Medulla oblongata (tissue), 1 donor: ENCODE data around the gene RTL9.

Experiments used
- DNase-seq: peaks from one replicate; pipeline ENCODE4 v3.0.0-alpha.2; 2015; ENCODE audit errors: extremely low spot score

Gene RTL9

DNA sequence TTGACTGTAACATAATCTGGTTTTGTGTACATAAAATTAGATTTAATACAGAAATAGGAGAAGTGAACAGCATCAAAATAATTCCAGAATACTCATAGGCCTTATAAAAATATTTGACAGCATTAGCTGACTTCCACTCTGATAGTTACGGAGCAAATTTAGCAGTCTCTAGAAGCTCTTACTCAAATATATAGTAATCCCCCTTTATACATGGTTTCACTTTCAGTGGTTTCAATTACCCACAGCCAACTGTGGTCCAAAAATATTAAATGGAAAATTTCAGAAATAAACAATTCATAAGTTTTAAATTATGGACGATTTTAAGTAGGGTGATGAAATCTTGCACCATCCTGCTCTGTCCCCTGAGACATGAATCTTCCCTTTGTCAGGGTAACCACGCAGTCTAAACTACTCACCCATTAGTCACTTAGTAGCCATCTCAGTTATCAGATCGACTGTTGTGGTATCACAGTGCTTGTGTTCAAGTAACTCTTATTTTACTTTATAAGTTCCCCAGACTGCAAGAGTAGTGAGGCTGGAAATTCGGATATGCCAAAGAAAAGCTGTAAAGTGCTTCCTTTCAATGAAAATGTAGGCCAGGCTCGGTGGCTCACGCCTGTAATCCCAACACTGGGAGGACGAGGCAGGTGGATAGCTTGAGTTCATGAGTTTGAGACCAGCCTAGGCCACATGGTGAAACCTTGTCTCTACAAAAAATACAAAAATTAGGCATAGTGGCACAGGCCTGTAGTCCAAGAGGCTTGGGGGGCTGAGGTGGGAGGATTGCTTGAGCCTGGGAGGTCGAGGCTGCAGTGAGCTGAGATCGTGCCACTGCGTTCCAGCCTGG is 17.2 kb upstream of the RTL9 start:
- DNase-seq: no peak

DNA sequence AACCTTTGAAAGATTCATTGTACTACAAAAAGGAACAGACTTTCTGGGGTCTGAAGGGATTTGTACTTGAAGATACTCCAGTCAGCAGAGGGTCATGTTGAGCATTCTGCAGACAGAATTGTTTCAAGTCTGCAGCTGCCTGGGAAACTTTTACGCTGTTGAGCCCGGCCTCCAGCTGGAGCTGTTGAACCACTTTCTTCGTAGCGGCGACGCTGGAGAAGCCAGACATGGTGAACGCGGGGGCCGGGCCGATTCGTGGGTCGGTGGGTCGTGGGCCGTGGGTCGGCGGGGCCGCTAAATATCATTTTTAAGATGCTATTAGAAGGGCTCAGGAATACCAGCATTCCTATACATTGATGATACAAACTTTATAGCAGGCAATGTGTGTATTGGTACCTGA is 12.0 kb upstream of the RTL9 start:
- DNase-seq: no peak

GRCh38 chrX:110359273-110359672 is 625 bp downstream of the RTL9 start:
- DNase-seq: peak; percentile 44

GRCh38 chrX:110363244-110363643 is 4.6 kb downstream of the RTL9 start:
- DNase-seq: no peak

DNA sequence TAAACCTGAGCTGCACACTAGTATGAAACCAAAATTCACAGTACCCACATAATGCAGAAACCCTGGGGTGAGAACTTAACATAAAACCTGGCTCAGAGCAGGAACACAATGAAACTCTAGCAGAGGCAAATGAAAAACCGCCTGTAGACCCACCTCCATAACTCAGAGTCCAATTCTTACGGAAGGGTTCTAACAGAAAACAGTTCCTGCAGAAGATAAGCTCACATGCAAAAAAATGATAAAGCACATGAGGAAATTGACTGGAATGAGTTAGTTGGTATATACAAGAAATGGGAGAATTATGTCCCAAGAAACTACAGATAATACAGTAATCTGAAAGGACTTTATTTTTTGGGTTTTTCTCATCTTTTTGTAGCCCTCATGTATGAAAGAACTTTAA is 14.7 kb downstream of the RTL9 start:
- DNase-seq: no peak

GRCh38 chrX:110374559-110374958 is 15.9 kb downstream of the RTL9 start:
- DNase-seq: no peak

DNA sequence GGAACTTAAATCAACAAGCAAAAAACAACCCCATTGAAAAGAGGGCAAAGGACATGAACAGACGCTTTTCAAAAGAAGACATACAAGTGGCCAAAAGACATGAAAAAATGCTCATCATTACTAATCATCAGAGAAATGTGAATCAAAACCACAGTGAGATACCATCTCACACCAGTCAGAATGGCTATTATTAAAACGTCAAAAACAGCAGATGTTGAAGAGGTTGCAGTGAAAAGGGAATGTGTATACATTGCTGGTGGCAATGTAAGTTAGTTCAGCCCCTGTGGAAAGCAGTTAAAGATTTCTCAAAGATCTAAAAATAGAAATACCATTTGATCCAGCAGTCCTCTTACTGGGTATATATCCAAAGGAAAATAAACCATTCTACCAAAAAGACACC is 22.6 kb downstream of the RTL9 start:
- DNase-seq: no peak

- no peak for DNase-seq
Measured at GRCh38 chrX:110383414-110383813, 24.8 kb downstream of the RTL9 start.

- DNase-seq: no peak
Measured at GRCh38 chrX:110384490-110384889, 25.8 kb downstream of the RTL9 start.

DNA sequence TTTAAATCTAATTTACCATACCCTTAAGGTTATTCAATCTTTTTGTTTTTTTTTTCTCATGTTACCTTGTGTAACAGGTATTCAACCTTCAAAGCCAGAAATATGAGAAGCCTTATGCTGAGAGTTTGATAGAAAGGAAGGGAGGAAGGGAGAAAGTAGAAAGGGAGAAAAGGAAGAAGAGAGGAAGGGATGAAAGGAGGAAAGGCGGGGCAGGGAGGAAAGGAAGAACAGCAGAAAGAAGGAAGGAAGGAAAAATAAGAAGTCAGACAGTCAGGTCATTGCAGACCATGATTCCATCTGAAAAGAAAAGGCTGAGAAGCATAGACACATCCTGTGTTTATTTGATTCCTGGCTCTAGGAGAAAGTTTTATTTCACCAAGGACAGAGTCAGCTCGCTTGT is 30.9 kb downstream of the RTL9 start:
- DNase-seq: no peak

- no peak for DNase-seq
Measured at GRCh38 chrX:110391086-110391485, 32.4 kb downstream of the RTL9 start.

- DNase-seq: no peak
Measured at GRCh38 chrX:110394651-110395050, 36.0 kb downstream of the RTL9 start.

DNA sequence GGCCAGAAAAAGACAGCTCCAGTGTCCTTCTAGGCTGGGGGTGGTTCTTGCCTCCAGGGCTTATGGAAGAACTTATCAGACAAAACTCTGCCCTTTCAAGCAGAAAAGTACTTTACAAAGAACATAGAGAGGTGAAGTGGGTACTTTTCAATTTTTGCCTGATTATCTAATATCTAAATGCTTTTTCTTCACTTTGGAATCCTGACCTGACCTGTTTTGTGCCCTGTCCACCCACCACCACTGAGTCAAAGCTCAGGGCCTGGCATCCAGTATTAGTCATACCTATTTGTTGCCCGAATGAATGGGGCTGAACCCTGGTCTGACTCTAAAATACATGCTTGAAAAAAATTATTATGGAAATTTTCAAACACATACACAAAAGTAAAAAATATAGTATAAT is 37.2 kb downstream of the RTL9 start:
- DNase-seq: no peak

GRCh38 chrX:110396735-110397134 is 38.1 kb downstream of the RTL9 start:
- no peak for DNase-seq

DNA sequence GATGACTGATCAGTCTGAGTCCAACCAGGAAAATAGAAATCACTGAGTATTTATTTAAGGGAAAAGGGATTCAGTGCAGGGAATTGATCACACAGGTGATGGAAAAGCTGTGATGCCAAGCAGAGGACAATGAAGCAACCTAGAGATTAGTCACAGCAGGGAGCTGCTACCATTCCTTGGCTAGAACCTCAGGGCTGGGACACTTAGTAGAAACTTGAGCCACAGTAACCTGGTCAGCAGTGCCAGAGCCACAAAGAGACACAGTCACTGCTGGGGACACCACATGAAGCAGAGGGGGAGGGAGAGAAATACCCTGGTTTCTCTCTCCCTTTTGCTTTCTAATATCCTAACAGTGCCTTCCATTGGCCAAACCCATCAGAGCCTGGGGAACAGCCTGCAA is 38.7 kb downstream of the RTL9 start:
- DNase-seq: no peak

DNA sequence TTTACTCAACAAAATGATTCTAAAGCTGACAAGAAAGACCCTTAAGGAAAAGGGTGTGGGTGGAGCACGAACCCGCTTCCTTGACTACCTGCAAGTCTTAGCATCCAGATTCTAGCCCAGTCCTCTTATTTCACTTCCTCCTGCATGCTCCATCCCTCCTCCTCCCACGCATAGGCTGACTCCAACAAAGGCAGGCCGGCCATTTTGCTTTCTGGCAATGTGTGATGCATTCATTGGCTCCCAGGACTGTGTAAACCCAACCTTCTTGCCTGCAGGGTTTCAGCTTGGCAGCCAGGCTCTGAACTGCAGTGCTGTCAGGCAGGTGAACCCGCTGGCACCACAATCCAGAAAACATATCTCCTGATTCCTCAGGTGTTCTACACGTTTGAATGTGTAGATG is 39.3 kb downstream of the RTL9 start:
- no peak for DNase-seq

DNA sequence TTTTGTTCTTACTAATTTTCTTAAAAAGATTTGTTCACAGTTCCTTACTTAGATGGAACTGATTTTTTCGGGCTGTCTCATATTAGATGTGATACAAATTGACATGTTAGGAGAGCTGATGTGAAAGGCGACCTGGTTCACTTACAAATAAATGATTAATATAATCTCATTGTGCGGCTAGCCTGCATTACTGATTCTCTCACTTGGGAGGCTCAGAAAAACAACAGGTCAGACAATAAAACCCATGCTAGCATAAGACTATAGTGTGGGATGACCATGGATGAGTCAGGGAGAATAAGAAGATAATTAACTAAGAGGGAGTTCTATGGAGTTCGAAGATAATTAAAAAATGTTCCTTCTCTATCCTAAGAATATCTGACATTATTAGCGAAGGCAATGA is 40.8 kb downstream of the RTL9 start:
- DNase-seq: no peak

GRCh38 chrX:110399966-110400365 is 41.3 kb downstream of the RTL9 start:
- no peak for DNase-seq

DNA sequence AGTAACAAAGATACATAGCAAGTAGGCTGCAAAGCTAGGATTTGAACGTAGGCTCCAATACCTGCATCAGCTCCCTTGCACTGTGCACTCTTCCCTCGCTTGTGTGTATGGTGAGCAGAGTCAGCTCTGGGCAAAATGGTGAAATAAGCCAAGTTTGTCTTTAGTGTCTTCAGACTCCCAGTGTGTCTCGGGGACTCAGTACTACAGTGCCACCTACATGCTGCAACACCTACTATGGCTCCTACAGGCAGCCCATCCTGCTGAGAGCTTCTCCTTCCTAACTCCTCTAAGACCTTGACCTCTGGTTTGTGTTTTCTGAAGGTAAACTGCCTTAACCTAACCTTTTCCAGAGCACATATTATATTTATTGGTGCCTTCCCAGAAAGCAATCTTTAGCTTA is 42.5 kb downstream of the RTL9 start:
- DNase-seq: no peak

DNA sequence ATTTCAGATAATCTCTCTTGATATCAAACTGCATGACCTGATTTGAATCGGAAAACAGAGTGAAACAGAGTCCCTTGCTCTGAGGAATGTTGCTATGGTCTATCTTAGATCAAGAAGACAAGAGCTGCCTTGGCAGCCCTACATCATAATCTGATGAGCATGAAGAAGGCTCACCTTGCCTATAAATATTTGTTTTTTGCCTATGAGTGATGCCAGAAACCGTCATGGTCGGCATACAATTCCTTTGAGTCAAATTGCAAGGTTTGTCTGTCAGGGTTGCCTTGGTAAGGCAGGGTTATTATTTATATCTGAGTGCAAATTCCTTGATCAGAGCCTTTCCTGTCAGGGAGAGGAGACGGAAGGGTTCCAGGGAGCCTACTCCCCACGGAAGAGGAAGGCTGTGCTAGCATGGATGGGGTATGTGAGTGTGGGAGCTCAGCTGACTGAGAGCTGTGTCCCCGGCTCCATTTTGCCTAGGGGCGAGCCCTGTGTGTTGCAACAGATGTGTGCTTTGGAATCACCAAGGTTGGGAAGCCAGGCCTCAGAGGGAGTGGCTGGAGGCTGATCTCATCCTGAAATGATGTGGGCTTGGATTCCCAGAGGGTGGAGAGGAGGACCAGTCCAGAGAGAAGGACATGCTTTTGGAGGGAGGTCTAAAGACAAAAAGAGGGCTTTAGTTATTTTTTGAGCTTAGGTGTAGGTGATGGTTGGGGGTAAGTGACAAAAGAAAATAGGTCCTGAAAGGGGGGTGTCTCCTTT is 43.6 kb downstream of the RTL9 start:
- DNase-seq: no peak

DNA sequence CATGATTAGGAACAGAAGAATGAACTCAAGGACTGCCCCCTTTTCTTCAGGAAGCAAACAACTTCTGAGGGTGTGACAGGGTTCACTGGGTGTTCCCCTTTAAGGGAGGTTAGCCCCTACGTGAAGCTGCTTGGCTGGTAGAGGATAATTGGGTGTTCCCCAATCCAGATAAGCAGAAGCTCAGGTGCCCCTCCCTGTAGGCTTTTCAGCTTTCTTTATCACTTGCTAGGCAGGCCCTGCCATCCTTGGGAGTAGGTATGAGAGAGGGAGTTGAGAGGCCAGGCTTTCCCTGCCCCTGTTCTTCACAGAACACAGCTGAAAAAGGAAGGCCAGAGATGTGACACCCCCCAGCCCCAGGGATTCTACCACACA is 44.2 kb downstream of the RTL9 start:
- DNase-seq: no peak

GRCh38 chrX:110403441-110404238 is 45.0 kb downstream of the RTL9 start:
- DNase-seq: no peak

- no peak for DNase-seq
Measured at GRCh38 chrX:110404376-110404775, 45.7 kb downstream of the RTL9 start.
